Tibial artery (tissue), 4 donors: Measurements from ENCODE around the gene PDLIM5.
"Not testable (repeated sequence)": the region's sequence is repeated elsewhere in the genome, so short reads cannot be mapped to it uniquely, and the experiment has no call there.

ENCODE experiments used
- DNase-seq, 2 donors: peaks; one replicate each; pipeline ENCODE4 v3.0.0-alpha.2; 2019
- H3K27ac ChIP-seq, 2 donors: fragments of 200-600 bp; sonication (generic) in 1 of 2; 1 replicate in 1 of 2; 2 replicates in 1 of 2; pipeline ENCODE4 v1.5.1; 2018 to 2019; ENCODE audit warnings: mild to moderate bottlenecking in 1 of 2
- H3K27me3 ChIP-seq, 2 donors: fragments of 200-600 bp; sonication (generic) in 1 of 2; one replicate each; pipeline versions ENCODE4 v1.5.1 to v1.6.0; 2016 to 2019
- H3K36me3 ChIP-seq, 3 donors: fragments of 200-600 bp; sonication (generic) in 2 of 3; one replicate each; pipeline ENCODE4 v1.5.1; 2016 to 2019; ENCODE audit warnings: mild to moderate bottlenecking in 2 of 3
- H3K4me1 ChIP-seq, 4 donors: fragments of 200-600 bp; sonication (generic) in 2 of 4; 1 replicate in 3 of 4; 2 replicates in 1 of 4; pipeline ENCODE4 v1.5.1; 2016 to 2019
- H3K4me3 ChIP-seq, 2 donors: fragments of 200-600 bp; sonication (generic) in 1 of 2; 1 replicate in 1 of 2; 2 replicates in 1 of 2; pipeline ENCODE4 v1.5.1; 2018 to 2019; ENCODE audit warnings: mild to moderate bottlenecking in 2 of 2
- H3K9me3 ChIP-seq, 3 donors: fragments of 200-600 bp; sonication (generic) in 1 of 3; one replicate each; pipeline ENCODE4 v1.5.1; 2016 to 2019
- CTCF ChIP-seq, 2 experiments: fragments of 200-600 bp in 1 of 2; fragments of 450-650 bp in 1 of 2; IDR thresholded peaks; one replicate each; pipeline ENCODE4 v1.5.1; 2017 to 2019; ENCODE audit warnings: antibody characterized with exemption in 2 of 2, mild to moderate bottlenecking in 1 of 2, moderate library complexity in 1 of 2
- intact Hi-C: fragments of 100-400 bp; cut with DNase I; formaldehyde crosslinking; loops from one replicate; pipeline ENCODE4 v1.15.0; 2023; ENCODE audit warnings: low total_unique reads

Gene PDLIM5

GRCh38 chr4:94551643-94552564 lies 100.2 kb downstream of the PDLIM5 start:
- H3K27me3 ChIP-seq, result no peaks in the 10 kb centered on the region
- TF ChIP-seq CTCF (IDR thresholded peaks at IDR 0.05), result no peak
- peak overlapping the region; percentile 31 to 61 for H3K27ac ChIP-seq
- peaks cover 0 to 62% (median 20%) of the 10 kb centered on the region in 4 donors for H3K4me1 ChIP-seq
- no peak overlapping the region for H3K4me3 ChIP-seq
- intact Hi-C loops, result no loop called here
- H3K9me3 ChIP-seq, result no peaks in the 10 kb centered on the region
- no peaks in the 10 kb centered on the region for H3K36me3 ChIP-seq
- DNase-seq, result no peak

- peaks cover 0 to 56% (median 22%) of the 10 kb centered on the region in 4 donors for H3K4me1 ChIP-seq
- H3K9me3 ChIP-seq, H3K27me3 ChIP-seq, DNase-seq, H3K4me3 ChIP-seq, intact Hi-C loops, H3K36me3 ChIP-seq, H3K27ac ChIP-seq: not testable (repeated sequence)
Measured at GRCh38 chr4:94556047-94556446, 104.3 kb downstream of the PDLIM5 start.

GRCh38 chr4:94557632-94558031 lies 105.9 kb downstream of the PDLIM5 start:
- H3K27ac ChIP-seq, H3K27me3 ChIP-seq, H3K36me3 ChIP-seq, H3K4me3 ChIP-seq, DNase-seq, intact Hi-C loops, H3K9me3 ChIP-seq: not testable (repeated sequence)
- peaks cover 0 to 58% (median 28%) of the 10 kb centered on the region in 4 donors for H3K4me1 ChIP-seq

GRCh38 chr4:94558392-94558904 lies 106.7 kb downstream of the PDLIM5 start:
- Histone ChIP-seq H3K9me3 (no peaks in the 10 kb centered on the region), H3K27ac (peak overlapping the region; percentile 21 to 24), H3K36me3 (no peaks in the 10 kb centered on the region), H3K27me3 (no peaks in the 10 kb centered on the region), H3K4me3 (no peak overlapping the region), H3K4me1 (peaks cover 0 to 58% (median 30%) of the 10 kb centered on the region in 4 donors)
- TF ChIP-seq CTCF (IDR thresholded peaks at IDR 0.05), result no peak
- intact Hi-C loops, result no loop called here
- DNase-seq, result no peak

GRCh38 chr4:94559351-94559806 lies 107.6 kb downstream of the PDLIM5 start:
- Histone ChIP-seq H3K27me3 (no peaks in the 10 kb centered on the region), H3K36me3 (no peaks in the 10 kb centered on the region), H3K27ac (peak overlapping the region in 1 of 2 donors; percentile 59), H3K4me3 (no peak overlapping the region), H3K4me1 (peaks cover 0 to 66% (median 39%) of the 10 kb centered on the region in 4 donors), H3K9me3 (no peaks in the 10 kb centered on the region)
- intact Hi-C loops, result no loop called here
- no peak for DNase-seq
- TF ChIP-seq CTCF (IDR thresholded peaks at IDR 0.05), result no peak

GRCh38 chr4:94561249-94562024 lies 109.7 kb downstream of the PDLIM5 start:
- Histone ChIP-seq H3K27ac (peak overlapping the region; percentile 56 to 59), H3K36me3 (no peaks in the 10 kb centered on the region), H3K4me1 (peaks cover 0 to 86% (median 41%) of the 10 kb centered on the region in 4 donors), H3K9me3 (no peaks in the 10 kb centered on the region), H3K4me3 (no peak overlapping the region), H3K27me3 (no peaks in the 10 kb centered on the region)
- intact Hi-C loops, result no loop called here
- DNase-seq, result no peak
- TF ChIP-seq CTCF (IDR thresholded peaks at IDR 0.05), result no peak
